HEK293 (cell line): ENCODE data around the gene ACAP2.
A peak's percentile ranks its signal among the peaks of the same experiment; 100 is the strongest.

Source experiments
- CTCF ChIA-PET: fragments of 350-600 bp; formaldehyde crosslinking; extraction: SDS; loops from one replicate; lab custom pipeline; 2021; ENCODE audit warnings: antibody characterized with exemption; lab: Yijun Ruan, JAX
- POLR2A ChIA-PET: fragments of 300-600 bp; formaldehyde crosslinking; extraction: SDS; loops from one replicate; lab custom pipeline; 2020; ENCODE audit warnings: antibody characterized with exemption, inconsistent platforms; lab: Yijun Ruan, JAX
- H3K27ac ChIP-seq: fragments of 200-500 bp; sonication (Bioruptor generic); 2 replicates; pipeline ENCODE4 v1.5.1; 2014; ENCODE audit warnings: low read depth, low read length, control low read depth, inconsistent platforms; ENCODE audit errors: extremely low read depth
- H3K36me3 ChIP-seq, 2 experiments: fragments of 200-500 bp in 1 of 2; sonication (Bioruptor generic) in 1 of 2; 1 replicate in 1 of 2; 2 replicates in 1 of 2; pipeline ENCODE4 v1.5.1; 2014 to 2017; ENCODE audit warnings: inconsistent platforms in 2 of 2, low read length in 2 of 2; ENCODE audit not compliant: control insufficient read depth in 2 of 2, insufficient read depth in 1 of 2
- H3K4me1 ChIP-seq: fragments of 200-500 bp; sonication (Bioruptor generic); 2 replicates; pipeline ENCODE4 v1.5.1; 2014; ENCODE audit warnings: mild to moderate bottlenecking, low read length, inconsistent platforms; ENCODE audit not compliant: control insufficient read depth, insufficient read depth
- H3K4me3 ChIP-seq: 2 replicates; pipeline ENCODE4 v1.5.1; 2011; ENCODE audit warnings: low read depth, mild to moderate bottlenecking, control low read depth, low read length, moderate library complexity
- H3K9me3 ChIP-seq: fragments of 200-500 bp; sonication (Bioruptor generic); 2 replicates; pipeline ENCODE4 v1.5.1; 2014; ENCODE audit warnings: low read depth, low read length, inconsistent platforms; ENCODE audit not compliant: control insufficient read depth, insufficient read depth
- KLF1 ChIP-seq: fragments of 450-650 bp; formaldehyde crosslinking; IDR thresholded peaks from 2 replicates; pipeline ENCODE4 v1.5.1; 2016; ENCODE audit warnings: missing biosample characterization, missing genetic modification characterization
- ZBTB17 ChIP-seq: fragments of 450-650 bp; formaldehyde crosslinking; IDR thresholded peaks from 2 replicates; pipeline ENCODE4 v1.5.1; 2016; ENCODE audit warnings: missing biosample characterization, missing genetic modification characterization
- ZBTB21 ChIP-seq: fragments of 450-650 bp; formaldehyde crosslinking; IDR thresholded peaks from 2 replicates; pipeline ENCODE4 v1.5.1; 2017; ENCODE audit warnings: missing biosample characterization, missing genetic modification characterization
- ZBTB7A ChIP-seq: fragments of 450-650 bp; formaldehyde crosslinking; IDR thresholded peaks from 2 replicates; pipeline ENCODE4 v1.5.1; 2016; ENCODE audit warnings: low read depth, missing biosample characterization, missing genetic modification characterization
- ZEB2 ChIP-seq: fragments of 450-650 bp; formaldehyde crosslinking; IDR thresholded peaks from 2 replicates; pipeline ENCODE4 v1.5.1; 2016; ENCODE audit warnings: missing biosample characterization, missing genetic modification characterization
- ZNF133 ChIP-seq: fragments of 450-650 bp; formaldehyde crosslinking; IDR thresholded peaks from 2 replicates; pipeline ENCODE4 v1.5.1; 2016; ENCODE audit warnings: missing biosample characterization, missing genetic modification characterization
- ZNF138 ChIP-seq: fragments of 450-650 bp; formaldehyde crosslinking; IDR thresholded peaks from 2 replicates; pipeline ENCODE4 v1.5.1; 2016; ENCODE audit warnings: missing biosample characterization, missing genetic modification characterization, borderline replicate concordance
- ZNF239 ChIP-seq: fragments of 450-650 bp; formaldehyde crosslinking; IDR thresholded peaks from 2 replicates; pipeline ENCODE4 v1.5.1; 2016; ENCODE audit warnings: missing biosample characterization, missing genetic modification characterization
- ZNF354C ChIP-seq: fragments of 450-650 bp; formaldehyde crosslinking; IDR thresholded peaks from 2 replicates; pipeline ENCODE4 v1.5.1; 2016; ENCODE audit warnings: missing biosample characterization, missing genetic modification characterization, low read depth, borderline replicate concordance
- ZNF426 ChIP-seq: fragments of 450-650 bp; formaldehyde crosslinking; IDR thresholded peaks from 2 replicates; pipeline ENCODE4 v1.5.1; 2017; ENCODE audit warnings: missing biosample characterization, missing genetic modification characterization, mild to moderate bottlenecking, inconsistent platforms, moderate library complexity
- ZNF521 ChIP-seq: fragments of 450-650 bp; formaldehyde crosslinking; IDR thresholded peaks from 2 replicates; pipeline ENCODE4 v1.5.1; 2017; ENCODE audit warnings: missing biosample characterization, mild to moderate bottlenecking, missing genetic modification characterization
- ZNF555 ChIP-seq: fragments of 450-650 bp; formaldehyde crosslinking; conservative IDR thresholded peaks from 2 replicates; pipeline ENCODE4 v1.5.1; 2017; ENCODE audit warnings: missing biosample characterization, mild to moderate bottlenecking, missing genetic modification characterization, inconsistent platforms
- ZNF596 ChIP-seq: fragments of 450-650 bp; IDR thresholded peaks from 2 replicates; pipeline ENCODE4 v1.5.0; 2018; ENCODE audit warnings: missing biosample characterization, mild to moderate bottlenecking, missing genetic modification characterization, moderate library complexity
- ZNF623 ChIP-seq: fragments of 450-650 bp; formaldehyde crosslinking; IDR thresholded peaks from 2 replicates; pipeline ENCODE4 v1.5.1; 2016; ENCODE audit warnings: missing biosample characterization, missing genetic modification characterization
- ZNF658 ChIP-seq: fragments of 450-650 bp; formaldehyde crosslinking; IDR thresholded peaks from 2 replicates; pipeline ENCODE4; 2016; ENCODE audit warnings: missing biosample characterization, missing genetic modification characterization
- ZNF707 ChIP-seq: fragments of 450-650 bp; formaldehyde crosslinking; IDR thresholded peaks from 2 replicates; pipeline ENCODE4 v1.5.1; 2016; ENCODE audit warnings: missing biosample characterization, missing genetic modification characterization
- ZSCAN16 ChIP-seq: fragments of 450-650 bp; formaldehyde crosslinking; IDR thresholded peaks from 2 replicates; pipeline ENCODE4 v1.5.1; 2016; ENCODE audit warnings: missing biosample characterization, missing genetic modification characterization
- TF ChIP-seq, protein P1 (sequence below): fragments of 450-650 bp; formaldehyde crosslinking; IDR thresholded peaks from 2 replicates; pipeline ENCODE4 v1.5.1; 2017; ENCODE audit warnings: missing biosample characterization, missing genetic modification characterization
- TF ChIP-seq, protein P2 (sequence below): fragments of 450-650 bp; formaldehyde crosslinking; IDR thresholded peaks from 2 replicates; pipeline ENCODE4 v1.5.1; 2016; ENCODE audit warnings: missing biosample characterization, missing genetic modification characterization, low read depth
- TF ChIP-seq, protein P3 (sequence below): fragments of 450-650 bp; IDR thresholded peaks from 2 replicates; pipeline ENCODE4 v1.5.1; 2018; ENCODE audit warnings: missing biosample characterization, mild to moderate bottlenecking, missing genetic modification characterization
- TF ChIP-seq, protein P4 (sequence below): fragments of 450-650 bp; formaldehyde crosslinking; IDR thresholded peaks from 2 replicates; pipeline ENCODE4 v1.5.1; 2016; ENCODE audit warnings: missing biosample characterization, missing genetic modification characterization
- TF ChIP-seq, protein P5 (sequence below): fragments of 450-650 bp; formaldehyde crosslinking; IDR thresholded peaks from 2 replicates; pipeline ENCODE4 v1.5.0; 2017; ENCODE audit warnings: missing biosample characterization, missing genetic modification characterization, borderline replicate concordance

Gene ACAP2

DNA sequence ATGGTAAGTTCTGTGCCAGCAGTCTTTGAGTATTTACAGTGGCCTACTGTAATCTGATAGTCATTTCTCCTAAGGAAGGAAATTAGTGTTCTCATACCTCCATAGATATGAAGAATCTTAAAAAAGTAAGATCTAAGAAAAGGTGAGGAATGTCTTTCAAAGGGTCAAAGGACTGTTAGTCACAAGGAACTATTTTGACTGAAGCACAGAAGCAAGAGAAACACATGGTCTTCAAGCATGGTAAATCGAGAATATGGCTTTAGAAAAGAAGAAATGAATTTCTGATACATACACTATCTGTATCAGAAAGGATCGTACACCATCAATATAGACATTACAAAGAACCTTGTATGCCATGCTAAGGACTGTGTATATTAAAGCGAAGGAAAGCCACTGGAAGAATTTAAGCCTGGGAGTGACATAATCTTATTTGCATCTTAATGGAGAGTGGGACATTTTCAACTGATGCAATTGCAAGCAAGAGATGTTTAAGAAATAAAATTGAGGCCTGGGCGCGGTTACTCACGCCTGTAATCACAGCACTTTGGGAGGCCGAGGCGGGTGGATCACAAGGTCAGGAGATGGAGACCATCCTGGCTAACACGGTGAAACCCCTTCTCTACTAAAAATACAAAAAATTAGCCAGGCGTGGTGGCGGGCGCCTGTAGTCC lies 5.5 kb upstream of the ACAP2 start:
- Histone ChIP-seq H3K36me3 (no peaks in the 10 kb centered on the region), H3K4me1 (no peaks in the 10 kb centered on the region), H3K4me3 (no peak overlapping the region), H3K9me3 (no peaks in the 10 kb centered on the region), H3K27ac (no peak overlapping the region)
- ChIA-PET POLR2A (no interaction called here), CTCF (no interaction called here)
- TF ChIP-seq, protein P1, sequence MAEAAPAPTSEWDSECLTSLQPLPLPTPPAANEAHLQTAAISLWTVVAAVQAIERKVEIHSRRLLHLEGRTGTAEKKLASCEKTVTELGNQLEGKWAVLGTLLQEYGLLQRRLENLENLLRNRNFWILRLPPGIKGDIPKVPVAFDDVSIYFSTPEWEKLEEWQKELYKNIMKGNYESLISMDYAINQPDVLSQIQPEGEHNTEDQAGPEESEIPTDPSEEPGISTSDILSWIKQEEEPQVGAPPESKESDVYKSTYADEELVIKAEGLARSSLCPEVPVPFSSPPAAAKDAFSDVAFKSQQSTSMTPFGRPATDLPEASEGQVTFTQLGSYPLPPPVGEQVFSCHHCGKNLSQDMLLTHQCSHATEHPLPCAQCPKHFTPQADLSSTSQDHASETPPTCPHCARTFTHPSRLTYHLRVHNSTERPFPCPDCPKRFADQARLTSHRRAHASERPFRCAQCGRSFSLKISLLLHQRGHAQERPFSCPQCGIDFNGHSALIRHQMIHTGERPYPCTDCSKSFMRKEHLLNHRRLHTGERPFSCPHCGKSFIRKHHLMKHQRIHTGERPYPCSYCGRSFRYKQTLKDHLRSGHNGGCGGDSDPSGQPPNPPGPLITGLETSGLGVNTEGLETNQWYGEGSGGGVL (tag by site-specific recombination), result 0 out of 2 replicates have a peak, but pooled peaks have one; percentile 9
- no peak for TF ChIP-seq KLF1
- TF ChIP-seq, protein P2, sequence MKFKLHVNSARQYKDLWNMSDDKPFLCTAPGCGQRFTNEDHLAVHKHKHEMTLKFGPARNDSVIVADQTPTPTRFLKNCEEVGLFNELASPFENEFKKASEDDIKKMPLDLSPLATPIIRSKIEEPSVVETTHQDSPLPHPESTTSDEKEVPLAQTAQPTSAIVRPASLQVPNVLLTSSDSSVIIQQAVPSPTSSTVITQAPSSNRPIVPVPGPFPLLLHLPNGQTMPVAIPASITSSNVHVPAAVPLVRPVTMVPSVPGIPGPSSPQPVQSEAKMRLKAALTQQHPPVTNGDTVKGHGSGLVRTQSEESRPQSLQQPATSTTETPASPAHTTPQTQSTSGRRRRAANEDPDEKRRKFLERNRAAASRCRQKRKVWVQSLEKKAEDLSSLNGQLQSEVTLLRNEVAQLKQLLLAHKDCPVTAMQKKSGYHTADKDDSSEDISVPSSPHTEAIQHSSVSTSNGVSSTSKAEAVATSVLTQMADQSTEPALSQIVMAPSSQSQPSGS, result peak; percentile 66
- no peak for TF ChIP-seq ZBTB21 (tag by site-specific recombination)
- no peak for TF ChIP-seq ZNF623
- no peak for TF ChIP-seq ZNF707 (tag by site-specific recombination)
- TF ChIP-seq ZNF521 (tag by site-specific recombination), result no peak
- no peak for TF ChIP-seq ZEB2 (tag by site-specific recombination)
- TF ChIP-seq, protein P3, sequence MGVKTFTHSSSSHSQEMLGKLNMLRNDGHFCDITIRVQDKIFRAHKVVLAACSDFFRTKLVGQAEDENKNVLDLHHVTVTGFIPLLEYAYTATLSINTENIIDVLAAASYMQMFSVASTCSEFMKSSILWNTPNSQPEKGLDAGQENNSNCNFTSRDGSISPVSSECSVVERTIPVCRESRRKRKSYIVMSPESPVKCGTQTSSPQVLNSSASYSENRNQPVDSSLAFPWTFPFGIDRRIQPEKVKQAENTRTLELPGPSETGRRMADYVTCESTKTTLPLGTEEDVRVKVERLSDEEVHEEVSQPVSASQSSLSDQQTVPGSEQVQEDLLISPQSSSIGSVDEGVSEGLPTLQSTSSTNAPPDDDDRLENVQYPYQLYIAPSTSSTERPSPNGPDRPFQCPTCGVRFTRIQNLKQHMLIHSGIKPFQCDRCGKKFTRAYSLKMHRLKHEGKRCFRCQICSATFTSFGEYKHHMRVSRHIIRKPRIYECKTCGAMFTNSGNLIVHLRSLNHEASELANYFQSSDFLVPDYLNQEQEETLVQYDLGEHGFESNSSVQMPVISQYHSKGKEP (tag by site-specific recombination), result no peak
- no peak for TF ChIP-seq ZNF426
- peak; percentile 40; the same call in 1 of the 2 replicates for TF ChIP-seq ZBTB17 (tag by site-specific recombination)
- TF ChIP-seq, protein P4, sequence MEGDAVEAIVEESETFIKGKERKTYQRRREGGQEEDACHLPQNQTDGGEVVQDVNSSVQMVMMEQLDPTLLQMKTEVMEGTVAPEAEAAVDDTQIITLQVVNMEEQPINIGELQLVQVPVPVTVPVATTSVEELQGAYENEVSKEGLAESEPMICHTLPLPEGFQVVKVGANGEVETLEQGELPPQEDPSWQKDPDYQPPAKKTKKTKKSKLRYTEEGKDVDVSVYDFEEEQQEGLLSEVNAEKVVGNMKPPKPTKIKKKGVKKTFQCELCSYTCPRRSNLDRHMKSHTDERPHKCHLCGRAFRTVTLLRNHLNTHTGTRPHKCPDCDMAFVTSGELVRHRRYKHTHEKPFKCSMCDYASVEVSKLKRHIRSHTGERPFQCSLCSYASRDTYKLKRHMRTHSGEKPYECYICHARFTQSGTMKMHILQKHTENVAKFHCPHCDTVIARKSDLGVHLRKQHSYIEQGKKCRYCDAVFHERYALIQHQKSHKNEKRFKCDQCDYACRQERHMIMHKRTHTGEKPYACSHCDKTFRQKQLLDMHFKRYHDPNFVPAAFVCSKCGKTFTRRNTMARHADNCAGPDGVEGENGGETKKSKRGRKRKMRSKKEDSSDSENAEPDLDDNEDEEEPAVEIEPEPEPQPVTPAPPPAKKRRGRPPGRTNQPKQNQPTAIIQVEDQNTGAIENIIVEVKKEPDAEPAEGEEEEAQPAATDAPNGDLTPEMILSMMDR (tag by site-specific recombination), result no peak
- no peak for TF ChIP-seq ZNF138 (tag by site-specific recombination)
- TF ChIP-seq ZSCAN16, result no peak
- no peak for TF ChIP-seq ZNF555 (tag by site-specific recombination)

DNA sequence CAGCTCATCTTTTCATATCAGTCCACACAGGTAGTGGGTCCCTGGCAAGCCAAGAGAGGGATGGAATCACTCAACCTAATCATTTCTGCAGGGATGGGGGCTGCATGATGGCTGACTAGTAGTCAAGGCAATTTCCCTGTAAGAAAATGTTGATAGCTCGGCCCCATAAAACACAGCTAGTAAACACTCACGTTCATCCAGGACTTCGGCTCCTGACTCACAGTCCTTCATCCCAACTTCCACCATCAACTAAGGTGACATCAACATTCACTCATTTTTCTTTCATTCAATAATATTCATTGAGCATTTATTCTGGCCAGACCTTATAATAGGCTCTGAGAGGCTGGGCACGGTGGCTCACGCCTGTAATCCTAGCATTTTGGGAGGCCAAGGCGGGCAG lies 4.4 kb upstream of the ACAP2 start:
- POLR2A ChIA-PET, result interaction anchor here (0.6 kb wide), 1 partner anchor 32 kb away, joined by 3 read pairs; no protein-coding TSS in a partner anchor
- Histone ChIP-seq H3K4me1 (no peaks in the 10 kb centered on the region), H3K9me3 (no peaks in the 10 kb centered on the region), H3K27ac (no peak overlapping the region), H3K4me3 (no peak overlapping the region), H3K36me3 (no peaks in the 10 kb centered on the region)
- TF ChIP-seq ZNF596 (tag by site-specific recombination) (no peak), ZNF658 (tag by site-specific recombination) (no peak), ZNF354C (no peak), ZNF133 (tag by site-specific recombination) (no peak), KLF1 (no peak), ZNF239 (tag by site-specific recombination) (no peak), ZBTB7A (tag by site-specific recombination) (no peak)
- TF ChIP-seq, protein P5, sequence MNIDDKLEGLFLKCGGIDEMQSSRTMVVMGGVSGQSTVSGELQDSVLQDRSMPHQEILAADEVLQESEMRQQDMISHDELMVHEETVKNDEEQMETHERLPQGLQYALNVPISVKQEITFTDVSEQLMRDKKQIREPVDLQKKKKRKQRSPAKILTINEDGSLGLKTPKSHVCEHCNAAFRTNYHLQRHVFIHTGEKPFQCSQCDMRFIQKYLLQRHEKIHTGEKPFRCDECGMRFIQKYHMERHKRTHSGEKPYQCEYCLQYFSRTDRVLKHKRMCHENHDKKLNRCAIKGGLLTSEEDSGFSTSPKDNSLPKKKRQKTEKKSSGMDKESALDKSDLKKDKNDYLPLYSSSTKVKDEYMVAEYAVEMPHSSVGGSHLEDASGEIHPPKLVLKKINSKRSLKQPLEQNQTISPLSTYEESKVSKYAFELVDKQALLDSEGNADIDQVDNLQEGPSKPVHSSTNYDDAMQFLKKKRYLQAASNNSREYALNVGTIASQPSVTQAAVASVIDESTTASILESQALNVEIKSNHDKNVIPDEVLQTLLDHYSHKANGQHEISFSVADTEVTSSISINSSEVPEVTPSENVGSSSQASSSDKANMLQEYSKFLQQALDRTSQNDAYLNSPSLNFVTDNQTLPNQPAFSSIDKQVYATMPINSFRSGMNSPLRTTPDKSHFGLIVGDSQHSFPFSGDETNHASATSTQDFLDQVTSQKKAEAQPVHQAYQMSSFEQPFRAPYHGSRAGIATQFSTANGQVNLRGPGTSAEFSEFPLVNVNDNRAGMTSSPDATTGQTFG (tag by site-specific recombination), result no peak
- CTCF ChIA-PET, result no interaction called here
